ENCODE data around the gene IKZF4.
"Not testable (repeated sequence)": the region's sequence is repeated elsewhere in the genome, so short reads cannot be mapped to it uniquely, and the experiment has no call there.

Gene IKZF4

DNA sequence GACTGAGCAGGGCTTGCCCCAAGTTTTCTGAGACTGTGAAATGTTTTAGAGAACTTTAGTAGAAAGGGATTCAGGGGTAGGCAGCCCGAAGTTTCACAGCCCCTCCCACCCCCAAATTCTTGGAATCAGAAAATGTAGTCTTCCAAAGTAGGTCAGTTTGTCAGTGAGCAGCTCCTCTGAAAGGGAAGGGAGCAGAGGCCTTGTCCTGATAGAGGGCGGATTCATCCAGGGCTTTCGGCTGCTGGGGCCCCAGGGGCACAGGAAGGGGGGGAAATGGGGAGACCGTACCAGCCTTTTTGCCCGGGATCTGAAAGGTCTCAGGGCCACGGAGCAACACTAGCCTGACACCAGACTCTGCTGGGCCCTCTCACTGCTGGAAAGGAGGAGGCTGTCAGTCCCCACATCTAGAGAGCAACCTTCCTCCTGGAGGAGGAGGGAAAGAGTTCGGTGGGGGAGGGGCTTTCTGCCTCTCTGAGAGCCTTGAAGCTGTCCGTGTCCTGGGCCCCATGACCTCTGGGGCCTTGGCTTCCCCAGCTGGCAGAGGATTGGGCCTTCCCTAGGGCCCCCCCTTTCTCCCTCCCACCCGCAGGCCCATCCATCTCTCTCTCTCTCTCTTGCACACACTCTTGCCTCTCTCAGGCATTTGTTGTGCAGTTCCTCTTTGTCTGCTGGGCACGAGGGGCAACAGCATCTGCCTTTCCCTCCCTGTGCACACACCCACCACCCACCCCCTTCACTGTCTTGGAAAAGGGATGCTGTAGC is at the start of gene IKZF4:
IKZF4 (plus strand) TSS at position 621 of the 762 bp plus-strand sequence. CDS start 451 bp downstream, outside the sequence.
- no peak for DNase-seq

DNA sequence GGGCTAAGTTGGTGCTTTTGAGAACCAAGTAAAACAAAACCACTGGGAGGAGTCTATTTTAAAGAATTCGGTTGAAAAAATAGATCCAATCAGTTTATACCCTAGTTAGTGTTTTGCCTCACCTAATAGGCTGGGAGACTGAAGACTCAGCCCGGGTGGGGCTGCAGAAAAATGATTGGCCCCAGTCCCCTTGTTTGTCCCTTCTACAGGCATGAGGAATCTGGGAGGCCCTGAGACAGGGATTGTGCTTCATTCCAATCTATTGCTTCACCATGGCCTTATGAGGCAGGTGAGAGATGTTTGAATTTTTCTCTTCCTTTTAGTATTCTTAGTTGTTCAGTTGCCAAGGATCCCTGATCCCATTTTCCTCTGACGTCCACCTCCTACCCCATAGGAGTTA is 48.8 kb upstream of the IKZF4 start:
- no peak for DNase-seq

DNA sequence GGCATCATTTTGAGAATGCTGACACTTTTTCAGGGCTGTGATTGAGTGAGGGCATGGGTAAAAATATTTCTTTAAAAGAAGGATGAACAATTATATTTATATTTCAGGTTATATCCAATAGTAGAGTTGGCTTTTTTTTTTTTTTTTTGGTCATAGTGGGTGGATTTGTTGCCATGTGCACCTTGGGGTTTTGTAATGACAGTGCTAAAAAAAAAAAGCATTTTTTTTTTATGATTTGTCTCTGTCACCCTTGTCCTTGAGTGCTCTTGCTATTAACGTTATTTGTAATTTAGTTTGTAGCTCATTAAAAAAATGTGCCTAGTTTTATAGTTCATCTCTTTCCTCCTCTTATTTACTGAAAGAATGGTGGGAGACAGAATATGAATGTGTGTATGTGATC is 48.4 kb upstream of the IKZF4 start:
- no peak for DNase-seq

DNA sequence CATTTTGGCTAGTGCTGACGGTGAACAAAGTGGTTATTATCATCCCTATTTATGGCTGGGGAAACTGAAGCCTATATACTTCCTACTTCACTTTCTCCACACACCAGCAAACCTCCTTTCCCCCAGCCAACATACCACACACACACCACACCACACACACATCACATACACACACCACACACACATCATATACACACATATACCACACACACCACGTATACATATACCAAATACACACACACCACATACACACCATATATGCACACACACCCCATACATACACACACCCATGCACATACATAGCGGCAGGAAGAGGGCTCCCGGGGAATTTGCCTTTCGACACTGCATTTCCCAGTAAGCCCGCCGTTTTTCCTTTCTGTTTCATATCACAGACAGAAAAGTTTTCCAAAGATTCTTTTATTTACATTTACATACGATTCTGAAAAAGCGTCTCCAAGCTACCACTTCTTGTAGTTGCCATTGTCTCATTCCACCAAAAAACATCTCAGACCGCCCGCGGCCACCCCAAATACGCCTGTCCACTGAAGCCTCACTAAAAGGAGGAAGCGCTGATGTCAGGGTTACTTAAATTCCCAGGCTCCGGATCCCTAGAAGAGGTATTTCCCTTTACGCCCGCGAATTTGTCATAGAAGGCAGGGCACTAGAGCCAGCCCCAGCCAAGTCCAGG is 47.8 kb upstream of the IKZF4 start:
- peak; percentile 38 for DNase-seq

DNA sequence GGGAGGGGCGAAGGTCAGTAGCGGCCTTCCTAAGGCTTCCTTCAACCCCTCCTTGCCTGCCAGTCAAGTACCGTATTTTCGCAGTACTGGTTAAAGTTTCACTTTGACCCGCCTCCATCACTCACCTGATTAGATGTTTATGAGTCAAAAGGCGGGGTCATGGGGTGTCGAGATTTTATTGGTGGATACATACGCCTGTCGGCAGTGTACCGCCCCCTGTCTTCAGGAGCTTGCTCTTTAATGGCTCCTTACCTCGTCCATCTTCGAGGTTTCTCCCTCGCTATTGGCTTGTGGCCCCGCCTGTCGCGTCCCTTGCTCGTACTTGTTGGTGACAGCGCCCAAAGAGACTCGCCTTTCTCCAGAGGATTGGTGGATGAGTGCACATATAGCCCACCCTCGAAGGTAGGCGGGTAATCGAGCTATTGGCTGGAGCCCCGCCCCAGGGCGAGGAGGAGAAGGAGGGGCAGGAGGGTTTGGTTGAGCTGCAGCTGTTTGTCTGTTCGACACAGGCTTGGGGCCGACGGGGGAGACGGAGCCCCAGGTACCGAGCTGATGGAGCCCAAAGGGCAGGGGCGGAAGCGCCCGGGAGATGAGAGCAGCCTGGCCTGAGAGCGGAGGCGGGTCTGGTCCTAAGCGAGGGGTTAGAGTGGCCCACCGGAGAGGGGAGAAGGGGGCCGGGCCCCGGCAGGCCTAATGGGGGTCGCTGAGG is 47.1 kb upstream of the IKZF4 start, which contains the start of gene RAB5B:
RAB5B (plus strand) TSS at position 480 of the 709 bp plus-strand sequence. CDS start 12,883 bp downstream, outside the sequence.
- peak; percentile 99 for DNase-seq

DNA sequence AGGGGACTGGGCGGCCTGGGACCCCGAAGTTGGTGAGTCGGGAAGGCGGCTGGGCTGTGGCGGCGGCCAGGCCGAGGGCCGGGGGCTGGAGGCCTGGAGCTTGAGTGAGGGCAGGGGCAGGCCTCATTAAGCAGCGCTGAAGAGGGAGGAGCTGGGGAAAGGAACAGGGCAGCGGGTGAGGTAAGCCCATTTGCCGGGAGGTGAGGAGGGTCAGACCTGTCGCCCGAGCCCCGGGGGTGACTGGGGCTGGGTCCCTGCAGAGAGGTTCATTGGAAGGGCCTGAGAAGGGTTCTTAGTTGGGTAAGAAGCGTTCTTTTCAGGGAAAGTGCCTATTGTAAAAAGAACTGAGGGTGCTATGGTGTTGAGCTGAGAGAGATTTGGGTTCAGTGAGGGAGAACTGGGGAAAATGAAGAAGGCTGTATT is 46.5 kb upstream of the IKZF4 start:
- no peak for DNase-seq

DNA sequence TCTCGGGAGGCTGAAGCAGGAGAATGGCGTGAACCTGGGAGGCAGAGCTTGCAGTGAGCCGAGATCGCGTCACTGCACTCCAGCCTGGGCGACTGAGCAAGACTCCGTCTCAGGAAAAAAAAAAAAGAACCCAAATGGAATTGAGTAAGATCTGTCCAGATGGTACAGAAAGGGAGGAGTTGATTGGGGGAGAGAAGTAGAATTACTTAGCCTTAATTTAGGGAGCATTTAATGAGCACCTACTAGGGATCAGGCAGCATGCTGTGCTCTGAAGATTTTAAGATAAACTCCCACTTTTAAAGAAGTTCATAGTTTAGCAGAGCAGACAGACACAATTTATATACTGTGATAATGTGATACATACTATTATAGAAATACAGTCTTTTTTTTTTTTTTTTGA is 42.5 kb upstream of the IKZF4 start:
- DNase-seq, result no peak

DNA sequence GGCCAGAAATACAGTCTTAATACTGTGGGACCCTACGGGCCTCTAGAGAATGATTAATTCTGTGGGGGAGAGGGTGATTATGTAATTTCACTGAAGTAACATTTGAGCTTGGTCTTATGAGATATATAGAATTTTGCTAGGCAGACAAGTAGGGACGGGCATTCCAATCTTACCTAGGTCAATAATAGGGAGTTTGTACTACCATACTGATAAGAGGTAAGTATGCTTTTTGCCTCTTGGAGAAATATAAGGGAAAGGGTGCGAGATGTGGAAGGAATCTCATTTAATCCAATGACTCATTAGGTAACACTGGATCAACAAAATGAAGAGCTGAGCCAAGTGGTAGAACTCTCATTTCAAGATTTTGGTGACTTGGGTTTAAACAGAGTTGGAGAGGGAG is 41.8 kb upstream of the IKZF4 start:
- DNase-seq, result no peak

DNA sequence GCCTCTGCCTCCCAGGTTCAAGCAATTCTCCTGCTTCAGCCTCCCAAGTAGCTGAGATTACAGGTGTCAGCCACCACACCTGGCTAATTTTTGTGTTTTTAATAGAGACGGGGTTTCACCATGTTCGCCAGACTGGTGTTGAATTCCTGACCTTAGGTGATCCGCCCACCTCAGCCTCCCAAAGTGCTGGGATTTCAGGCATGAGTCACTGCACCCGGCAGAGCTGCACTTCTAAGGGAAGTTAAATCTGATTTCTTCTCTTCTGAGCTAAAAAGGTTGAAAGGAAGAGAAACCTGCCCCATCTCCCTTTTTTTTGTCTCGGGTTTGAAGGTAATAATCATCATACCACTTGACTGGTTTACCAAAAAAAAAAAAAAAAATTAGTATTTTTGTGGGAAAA is 39.0 kb upstream of the IKZF4 start:
- not testable (repeated sequence) for DNase-seq

DNA sequence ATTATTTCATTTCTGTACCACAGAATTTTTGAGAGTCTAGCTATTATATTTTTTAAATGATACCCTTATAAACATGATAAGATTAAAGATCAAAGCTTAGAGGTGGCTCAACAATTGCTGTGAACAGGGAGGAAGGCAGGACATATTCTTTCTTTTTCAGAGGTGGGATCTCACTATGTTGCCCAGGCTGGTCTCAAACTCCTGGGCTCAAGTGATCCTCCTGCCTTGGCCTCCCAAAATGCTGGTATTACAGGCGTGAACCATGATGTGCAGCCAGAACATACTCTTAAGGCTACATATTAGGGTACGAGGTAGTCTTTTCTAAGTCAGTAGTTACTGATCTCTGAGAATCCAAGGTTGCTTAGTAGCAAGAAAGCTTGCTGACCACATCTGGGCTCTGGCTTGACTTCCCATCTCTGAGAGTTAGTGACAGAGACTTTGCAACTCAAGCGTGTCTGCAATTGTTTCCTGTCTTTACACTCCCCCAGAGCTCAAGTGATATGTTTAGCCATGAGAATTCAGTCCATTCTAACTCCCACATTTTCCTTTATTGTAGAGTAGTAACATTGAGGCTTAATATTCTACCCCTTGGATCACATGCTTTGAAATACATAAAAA is 38.4 kb upstream of the IKZF4 start:
- DNase-seq, result no peak

DNA sequence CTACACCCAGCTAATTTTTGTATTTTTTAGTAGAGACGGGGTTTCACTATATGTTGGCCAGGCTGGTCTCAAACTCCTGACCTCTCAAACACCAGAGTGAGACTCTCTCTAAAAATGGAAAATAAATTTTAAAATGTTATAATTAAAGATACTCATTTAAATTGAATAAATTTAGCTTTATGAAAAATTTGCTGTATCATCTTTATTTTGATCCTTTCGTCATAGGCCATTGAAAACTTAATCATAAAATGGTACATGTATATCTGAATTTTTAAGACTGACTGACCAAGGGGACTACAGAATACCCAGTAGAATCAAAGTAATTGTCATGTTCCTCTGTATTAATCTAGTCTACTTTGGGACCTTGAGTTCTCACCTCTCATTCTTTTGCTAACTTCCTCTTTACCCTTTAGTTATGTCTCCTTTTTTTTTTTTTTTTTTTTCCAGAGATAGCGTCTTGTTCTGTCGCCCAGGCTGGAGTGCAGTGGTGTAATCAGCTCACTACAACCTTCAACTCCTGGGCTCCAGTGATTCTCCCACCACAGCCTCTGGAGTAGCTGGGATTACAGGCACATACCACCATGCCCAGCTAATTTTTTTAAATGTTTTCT is 37.5 kb upstream of the IKZF4 start:
- no peak for DNase-seq

DNA sequence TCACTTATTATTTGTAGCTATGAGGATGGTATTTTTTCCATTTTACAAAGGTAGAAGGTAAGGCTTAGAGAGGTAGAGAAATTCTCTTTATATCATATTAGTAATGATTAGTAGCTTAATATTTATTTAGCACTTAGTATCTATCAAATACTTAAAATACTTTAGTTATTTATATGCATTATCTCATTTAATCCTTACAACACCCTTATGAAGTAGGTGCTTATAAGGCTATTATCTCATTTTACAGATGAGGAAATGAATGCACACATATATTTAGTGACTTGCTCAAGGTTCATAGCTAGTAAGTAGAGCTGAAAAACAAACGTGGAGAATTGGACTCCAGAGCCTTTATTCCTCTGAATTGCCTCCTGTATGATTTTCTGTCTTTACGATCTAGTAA is 36.0 kb upstream of the IKZF4 start:
- DNase-seq, result no peak

DNA sequence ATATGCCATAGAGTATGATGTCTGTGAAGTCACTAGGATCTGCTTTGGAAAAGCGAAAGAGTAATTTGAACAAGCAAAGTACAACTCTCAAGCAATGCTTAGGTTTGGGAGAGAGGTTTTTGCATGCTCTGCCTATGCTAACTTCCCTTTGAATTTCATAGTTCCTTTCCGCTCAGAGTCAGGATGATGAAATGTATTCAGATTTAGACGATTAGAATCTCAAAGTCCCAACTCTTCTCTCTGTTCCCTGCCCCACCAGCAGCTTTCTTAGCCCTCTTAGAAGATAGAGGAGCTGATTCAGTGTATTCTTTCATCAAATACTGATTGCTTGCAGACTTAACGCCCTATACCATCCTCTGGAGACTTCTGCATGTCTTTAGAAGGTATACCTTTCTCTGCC is 35.5 kb upstream of the IKZF4 start:
- no peak for DNase-seq

DNA sequence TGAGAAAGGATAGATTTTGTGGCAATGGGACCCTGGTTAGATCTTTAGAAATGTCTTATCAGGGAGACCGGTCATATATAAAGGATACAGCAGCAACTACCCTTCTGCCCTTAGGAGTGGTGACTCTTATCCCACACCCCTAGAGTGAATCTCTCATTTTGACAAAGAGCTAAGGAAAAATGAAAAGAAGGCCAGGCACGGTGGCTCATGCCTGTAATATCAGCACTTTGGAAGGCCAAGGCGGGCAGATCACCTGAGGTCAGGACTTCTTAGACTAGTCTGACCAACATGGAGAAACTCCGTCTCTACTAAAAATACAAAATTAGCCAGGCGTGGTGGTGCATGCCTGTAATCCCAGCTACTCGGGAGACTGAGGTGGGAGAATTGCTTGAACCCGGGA is 34.9 kb upstream of the IKZF4 start:
- not testable (repeated sequence) for DNase-seq

DNA sequence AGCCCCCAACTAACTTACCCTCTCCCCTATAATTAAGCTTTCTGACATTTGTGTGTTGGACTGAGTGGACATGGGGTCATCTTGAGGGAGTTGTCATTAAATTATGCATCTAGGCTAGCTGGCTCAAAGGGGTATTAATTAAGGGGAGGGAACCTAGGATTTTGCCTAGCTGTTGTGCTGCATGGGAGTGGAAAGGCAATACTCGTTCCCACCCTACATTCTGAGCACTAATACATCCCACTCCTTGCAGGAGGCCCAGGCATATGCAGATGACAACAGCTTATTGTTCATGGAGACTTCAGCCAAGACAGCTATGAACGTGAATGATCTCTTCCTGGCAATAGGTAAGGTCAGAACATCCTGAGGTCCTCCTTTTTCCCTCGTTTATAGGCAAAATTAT is 29.7 kb upstream of the IKZF4 start:
- DNase-seq, result no peak

DNA sequence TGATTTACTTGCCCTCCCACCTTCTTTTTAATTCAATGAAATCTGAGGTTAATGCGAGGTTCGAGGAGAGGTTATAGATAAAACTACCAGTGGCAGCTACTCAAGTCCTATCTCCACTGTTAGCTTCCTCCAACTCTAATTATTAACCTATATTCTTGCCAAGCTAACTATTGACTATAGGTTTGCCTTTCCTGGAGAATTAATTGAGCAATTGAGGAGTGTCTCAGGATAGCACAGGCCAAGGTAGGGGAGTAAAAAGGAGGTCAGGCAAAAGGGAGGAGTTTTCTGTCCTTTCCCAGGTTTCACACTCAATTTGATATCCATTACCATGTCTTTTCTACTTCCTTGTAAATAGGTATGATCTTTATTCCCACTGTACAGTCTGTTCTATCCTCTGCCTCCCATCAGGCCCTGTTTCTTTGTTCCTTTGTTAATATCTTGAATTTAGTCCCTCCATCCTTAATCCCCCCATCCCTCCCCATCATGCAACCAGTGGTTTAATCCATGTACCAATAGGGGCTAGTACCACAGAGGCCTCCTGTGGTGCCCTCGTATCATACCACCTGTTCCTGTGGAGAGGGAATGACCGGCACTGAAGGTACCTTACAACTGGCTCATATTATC is 27.5 kb upstream of the IKZF4 start:
- DNase-seq, result no peak

DNA sequence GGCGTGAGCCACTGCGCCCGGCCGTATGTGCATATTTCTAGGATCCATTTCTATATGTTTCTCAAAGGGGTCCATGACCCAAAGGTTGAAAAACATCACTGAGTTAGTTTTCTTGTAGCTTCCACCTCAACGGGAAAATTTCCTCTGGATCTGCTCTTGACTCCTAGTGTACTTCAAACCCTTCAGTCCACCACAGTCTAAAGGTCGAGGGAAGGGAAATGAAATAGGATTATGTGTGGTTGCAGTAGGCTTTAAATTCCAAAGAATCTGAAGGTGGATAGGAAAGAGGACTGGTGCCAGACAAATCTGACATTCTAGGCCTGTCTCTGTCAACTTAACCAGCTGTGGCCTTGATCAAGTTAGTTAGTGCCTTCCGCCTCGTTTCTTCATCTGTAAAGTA is 25.5 kb upstream of the IKZF4 start:
- no peak for DNase-seq

DNA sequence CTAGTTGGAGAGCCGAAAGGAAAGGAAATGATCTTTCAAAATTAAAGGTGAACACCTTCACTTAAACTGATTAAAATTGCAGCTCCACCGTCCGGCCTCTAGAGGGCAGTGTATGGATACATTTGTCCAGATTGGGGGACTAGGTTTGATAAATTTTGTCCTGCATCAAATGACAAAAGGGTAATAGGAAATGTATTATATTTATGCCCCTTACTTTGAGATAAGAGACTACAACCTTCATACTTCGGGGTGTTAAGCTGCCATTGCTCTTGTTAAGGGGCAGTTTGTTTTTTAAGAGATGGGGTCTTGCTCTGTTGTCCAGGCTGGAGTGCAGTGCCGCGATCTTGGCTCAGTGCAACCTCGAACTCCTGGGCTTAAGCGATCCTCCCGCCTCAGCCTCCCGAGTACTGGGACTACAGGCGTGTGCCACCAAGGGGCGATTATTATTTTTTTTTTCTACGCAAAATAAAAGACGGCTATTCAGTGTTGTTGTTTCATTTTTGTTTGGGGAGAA is 24.6 kb upstream of the IKZF4 start:
- peak; percentile 27 for DNase-seq

DNA sequence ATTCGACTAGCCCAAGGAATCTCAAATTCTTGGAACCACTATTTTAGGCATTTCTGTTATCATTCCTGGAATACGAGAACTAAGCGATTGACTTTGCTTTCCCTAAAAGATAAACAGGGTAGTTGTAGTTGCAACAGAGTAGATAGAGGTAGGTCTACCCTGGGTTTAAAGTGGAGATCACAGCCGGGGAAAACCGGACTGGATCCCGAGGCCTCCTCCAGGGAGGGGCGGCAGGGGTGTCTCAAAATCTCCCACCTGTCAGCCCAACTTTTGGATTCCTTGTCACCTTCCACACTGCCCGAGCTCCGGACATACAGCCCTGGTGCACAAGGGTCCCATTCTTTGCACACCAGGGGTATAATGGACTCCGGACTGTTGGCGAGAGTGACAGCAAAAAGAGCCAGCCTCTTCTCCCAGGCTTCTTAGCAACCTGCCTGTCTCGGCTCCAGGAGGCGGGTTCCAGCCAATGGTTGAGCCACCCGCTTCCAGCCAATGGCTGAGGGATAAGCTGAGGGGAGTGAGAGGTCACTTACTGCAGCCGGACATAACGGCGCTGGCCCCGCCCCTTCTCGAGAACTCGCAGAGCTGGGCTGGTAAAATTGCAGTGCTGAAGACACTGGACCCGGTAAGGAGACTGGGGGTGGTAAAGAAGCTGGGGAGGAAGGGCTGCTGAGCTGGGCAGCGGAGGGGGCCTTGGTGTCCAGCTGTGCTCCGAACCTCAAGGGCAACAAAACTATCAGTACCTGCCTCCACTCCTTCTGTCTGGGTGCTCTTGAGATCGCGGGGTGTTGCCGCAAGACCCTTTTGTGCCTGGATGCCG is 23.9 kb upstream of the IKZF4 start, which contains the start of gene SUOX:
SUOX (plus strand) TSS at position 562 of the 820 bp plus-strand sequence. CDS start 4,946 bp downstream, outside the sequence.
- DNase-seq, result peak; percentile 61

DNA sequence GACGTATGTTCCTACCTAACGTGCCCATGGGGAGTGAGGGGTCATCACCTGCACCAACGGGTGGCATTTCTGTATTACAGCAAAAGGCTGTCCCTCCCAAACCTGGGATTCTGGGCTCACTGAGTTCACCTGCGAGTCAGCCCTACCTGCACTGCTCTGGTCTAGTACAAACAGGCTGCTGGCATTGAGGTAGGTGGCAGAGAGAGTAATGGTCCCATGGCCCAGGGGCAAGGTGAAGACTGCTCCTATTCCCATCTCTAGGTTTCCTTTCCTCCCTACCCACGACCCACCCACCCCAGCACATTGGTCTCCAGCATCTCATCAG is 23.3 kb upstream of the IKZF4 start:
- DNase-seq, result no peak

DNA sequence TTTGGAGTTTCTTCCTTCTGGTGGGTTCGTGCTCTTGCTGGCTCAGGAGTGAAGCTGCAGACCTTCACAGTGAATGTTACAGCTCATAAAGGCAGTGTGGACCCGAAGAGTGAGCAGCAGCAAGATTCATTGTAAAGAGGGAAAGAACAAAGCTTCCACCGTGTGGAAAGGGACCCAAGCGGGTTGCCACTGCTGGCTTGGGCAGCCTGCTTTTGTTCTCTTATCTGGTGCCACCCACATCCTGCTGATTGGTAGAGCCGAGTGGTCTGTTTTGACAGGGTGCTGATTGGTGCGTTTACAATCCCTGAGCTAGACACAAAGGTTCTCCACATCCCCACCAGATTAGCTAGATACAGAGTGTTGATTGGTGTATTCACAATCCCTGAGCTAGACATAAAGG is 21.3 kb upstream of the IKZF4 start:
- not testable (repeated sequence) for DNase-seq
